ENCODE results near the gene SLCO2A1.

DNA sequence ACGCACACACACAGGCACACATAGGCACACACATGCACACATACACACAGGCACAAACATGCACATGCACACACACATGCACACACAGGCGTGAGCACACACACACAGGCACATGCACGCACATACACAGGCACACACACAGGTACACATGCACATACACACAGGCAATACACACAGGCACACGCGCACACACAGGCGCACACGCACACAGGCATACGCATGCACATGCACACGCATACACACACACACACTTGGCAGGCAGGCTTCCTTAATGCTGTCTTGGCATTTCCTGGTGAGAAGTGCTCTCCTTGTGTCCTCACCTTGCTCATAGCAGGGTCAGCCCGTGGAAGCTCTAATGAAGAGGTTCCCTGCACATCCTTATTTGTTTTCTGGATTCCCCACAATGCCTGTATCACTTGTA, 8.4 kb upstream of the SLCO2A1 start:
- TF ChIP-seq, protein P1, sequence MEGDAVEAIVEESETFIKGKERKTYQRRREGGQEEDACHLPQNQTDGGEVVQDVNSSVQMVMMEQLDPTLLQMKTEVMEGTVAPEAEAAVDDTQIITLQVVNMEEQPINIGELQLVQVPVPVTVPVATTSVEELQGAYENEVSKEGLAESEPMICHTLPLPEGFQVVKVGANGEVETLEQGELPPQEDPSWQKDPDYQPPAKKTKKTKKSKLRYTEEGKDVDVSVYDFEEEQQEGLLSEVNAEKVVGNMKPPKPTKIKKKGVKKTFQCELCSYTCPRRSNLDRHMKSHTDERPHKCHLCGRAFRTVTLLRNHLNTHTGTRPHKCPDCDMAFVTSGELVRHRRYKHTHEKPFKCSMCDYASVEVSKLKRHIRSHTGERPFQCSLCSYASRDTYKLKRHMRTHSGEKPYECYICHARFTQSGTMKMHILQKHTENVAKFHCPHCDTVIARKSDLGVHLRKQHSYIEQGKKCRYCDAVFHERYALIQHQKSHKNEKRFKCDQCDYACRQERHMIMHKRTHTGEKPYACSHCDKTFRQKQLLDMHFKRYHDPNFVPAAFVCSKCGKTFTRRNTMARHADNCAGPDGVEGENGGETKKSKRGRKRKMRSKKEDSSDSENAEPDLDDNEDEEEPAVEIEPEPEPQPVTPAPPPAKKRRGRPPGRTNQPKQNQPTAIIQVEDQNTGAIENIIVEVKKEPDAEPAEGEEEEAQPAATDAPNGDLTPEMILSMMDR (IDR thresholded peaks at IDR 0.05), result no peak
- TF ChIP-seq POLR2A (IDR thresholded peaks at IDR 0.05) (no peak), EP300 (IDR thresholded peaks at IDR 0.05) (no peak)
